ENCODE measurements around the gene SLFN13. TPM values are rescaled to one million over a fixed set of nuclear protein-coding genes. Genes with fewer than 3 reads are reported as not detected.

The SLFN13 gene
- total RNA-seq, 1 experiment from 2014 or later, result 56.5 TPM

GRCh38 chr17:35429702-35430101 is 18.9 kb downstream of the SLFN13 start:
- DNase-seq (ENCODE audit: low read depth, low spot score) (no peak), ATAC-seq (no peak)
- CTCF ChIA-PET, result no interaction called here
- no peaks in the 10 kb centered on the region for H3K27me3 ChIP-seq (ENCODE audit: control insufficient read depth, insufficient read depth, low read length)
- in situ Hi-C loops (cut with HindIII; ENCODE audit: low pct_unique_long_range_greater_than_20kb, low sequenced_read_pairs), result no loop called here
- no peak for TF ChIP-seq CTCF (IDR thresholded peaks at IDR 0.05)
- no peak for TF ChIP-seq REST (IDR thresholded peaks at IDR 0.05; ENCODE audit: insufficient read depth in 1 of 2, low read depth in 2 of 2, low read length in 1 of 2)
- TF ChIP-seq TCF7L2 (IDR thresholded peaks at IDR 0.05; ENCODE audit: low read depth, low read length), result no peak
- no peak for TF ChIP-seq SIN3A (IDR thresholded peaks at IDR 0.05; ENCODE audit: borderline replicate concordance, insufficient read depth, low read depth, low read length)
- no peak for TF ChIP-seq POLR2AphosphoS5 (IDR thresholded peaks at IDR 0.05; ENCODE audit: low read depth, low read length)
- no peaks in the 10 kb centered on the region for H3K9me3 ChIP-seq (ENCODE audit: control insufficient read depth, insufficient read depth, low read depth, low read length)
- POLR2A ChIA-PET, result interaction anchor here (0.9 kb wide), 1 partner anchor 27 kb away, joined by 4 read pairs; no protein-coding TSS in a partner anchor
- H3K4me3 ChIP-seq (ENCODE audit: low read depth in 2 of 2, low read length in 2 of 2), result no peak overlapping the region
- no peak overlapping the region; the same call in 1 of the 2 replicates for H3K27ac ChIP-seq (ENCODE audit: low read length)
- no TSS peak for BruUV-seq (replicated peaks)
- peaks cover 28% of the 10 kb centered on the region for H3K4me1 ChIP-seq (ENCODE audit: control insufficient read depth, insufficient read depth, low read length)
- intact Hi-C loops (cut with micrococcal nuclease; ENCODE audit: unreplicated experiment), result loop anchor here (10.0 kb wide), 1 partner anchor 105 kb away; the partner anchor contains the start of gene SLFN12L
- no peaks in the 10 kb centered on the region for H3K36me3 ChIP-seq (ENCODE audit: control insufficient read depth, insufficient read depth, low read length)

GRCh38 chr17:35428229-35428628 is 20.3 kb downstream of the SLFN13 start:
- in situ Hi-C loops (cut with HindIII; ENCODE audit: low pct_unique_long_range_greater_than_20kb, low sequenced_read_pairs), result no loop called here
- Histone ChIP-seq H3K4me3 (ENCODE audit: low read depth in 2 of 2, low read length in 2 of 2) (no peak overlapping the region), H3K4me1 (ENCODE audit: control insufficient read depth, insufficient read depth, low read length) (peaks cover 18% of the 10 kb centered on the region), H3K27me3 (ENCODE audit: control insufficient read depth, insufficient read depth, low read length) (no peaks in the 10 kb centered on the region), H3K9me3 (ENCODE audit: control insufficient read depth, insufficient read depth, low read depth, low read length) (no peaks in the 10 kb centered on the region), H3K36me3 (ENCODE audit: control insufficient read depth, insufficient read depth, low read length) (no peaks in the 10 kb centered on the region), H3K27ac (ENCODE audit: low read length) (no peak overlapping the region)
- intact Hi-C loops (cut with micrococcal nuclease; ENCODE audit: unreplicated experiment), result no loop called here
- no TSS peak for BruUV-seq (replicated peaks)
- ChIA-PET CTCF (no interaction called here), POLR2A (no interaction called here)
- DNase-seq (ENCODE audit: low read depth, low spot score) (no peak), ATAC-seq (no peak)
- TF ChIP-seq CTCF (IDR thresholded peaks at IDR 0.05), result no peak
- no peak for TF ChIP-seq REST (IDR thresholded peaks at IDR 0.05; ENCODE audit: insufficient read depth in 1 of 2, low read depth in 2 of 2, low read length in 1 of 2)
- TF ChIP-seq POLR2AphosphoS5 (IDR thresholded peaks at IDR 0.05; ENCODE audit: low read depth, low read length), result no peak
- no peak for TF ChIP-seq TCF7L2 (IDR thresholded peaks at IDR 0.05; ENCODE audit: low read depth, low read length)
- no peak for TF ChIP-seq SIN3A (IDR thresholded peaks at IDR 0.05; ENCODE audit: borderline replicate concordance, insufficient read depth, low read depth, low read length)
